T-helper 2 cell (primary cell): ENCODE data around the gene GPR55.
A peak's percentile ranks its signal among the peaks of the same experiment; 100 is the strongest.

Source experiments
- DNase-seq, 5 experiments: peaks; one replicate each; pipeline versions ENCODE4 v3.0.0 to v3.0.0-alpha.2; 2012 to 2022

Gene GPR55

GRCh38 chr2:230879271-230879882 is 45.7 kb downstream of the GPR55 start:
- DNase-seq: no peak

DNA sequence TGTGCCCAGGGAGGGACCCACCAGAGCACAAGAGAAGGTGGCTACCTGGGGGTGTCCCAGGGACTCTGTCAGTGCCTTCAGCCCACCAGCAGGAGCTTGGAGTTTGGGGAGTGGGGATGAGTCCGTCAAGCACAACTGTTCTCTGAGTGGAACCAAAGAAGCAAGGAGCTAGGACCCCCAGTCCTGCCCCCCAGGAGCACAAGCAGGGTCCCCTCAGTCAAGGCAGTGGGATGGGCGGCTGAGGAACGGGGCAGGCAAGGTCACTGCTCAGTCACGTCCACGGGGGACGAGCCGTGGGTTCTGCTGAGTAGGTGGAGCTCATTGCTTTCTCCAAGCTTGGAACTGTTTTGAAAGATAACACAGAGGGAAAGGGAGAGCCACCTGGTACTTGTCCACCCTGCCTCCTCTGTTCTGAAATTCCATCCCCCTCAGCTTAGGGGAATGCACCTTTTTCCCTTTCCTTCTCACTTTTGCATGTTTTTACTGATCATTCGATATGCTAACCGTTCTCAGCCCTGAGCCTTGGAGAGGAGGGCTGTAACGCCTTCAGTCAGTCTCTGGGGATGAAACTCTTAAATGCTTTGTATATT is 46.3 kb downstream of the GPR55 start:
- no peak for DNase-seq

DNA sequence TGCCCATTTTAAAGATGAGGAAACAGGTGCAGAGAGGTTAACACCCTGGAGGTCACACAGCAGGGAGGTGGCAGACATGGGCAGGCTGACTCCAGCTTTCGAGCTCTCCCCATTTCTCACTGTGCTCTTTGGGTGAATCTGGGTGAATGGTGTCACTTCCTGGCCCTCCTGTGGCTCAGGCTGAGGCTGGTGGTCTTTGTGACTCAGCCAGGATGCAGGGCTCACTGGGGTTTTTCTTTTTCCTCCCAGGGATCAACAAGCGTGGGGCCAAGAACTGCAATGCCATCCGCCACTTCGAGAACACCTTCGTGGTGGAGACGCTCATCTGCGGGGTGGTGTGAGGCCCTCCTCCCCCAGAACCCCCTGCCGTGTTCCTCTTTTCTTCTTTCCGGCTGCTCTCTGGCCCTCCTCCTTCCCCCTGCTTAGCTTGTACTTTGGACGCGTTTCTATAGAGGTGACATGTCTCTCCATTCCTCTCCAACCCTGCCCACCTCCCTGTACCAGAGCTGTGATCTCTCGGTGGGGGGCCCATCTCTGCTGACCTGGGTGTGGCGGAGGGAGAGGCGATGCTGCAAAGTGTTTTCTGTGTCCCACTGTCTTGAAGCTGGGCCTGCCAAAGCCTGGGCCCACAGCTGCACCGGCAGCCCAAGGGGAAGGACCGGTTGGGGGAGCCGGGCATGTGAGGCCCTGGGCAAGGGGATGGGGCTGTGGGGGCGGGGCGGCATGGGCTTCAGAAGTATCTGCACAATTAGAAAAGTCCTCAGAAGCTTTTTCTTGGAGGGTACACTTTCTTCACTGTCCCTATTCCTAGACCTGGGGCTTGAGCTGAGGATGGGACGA is 47.1 kb downstream of the GPR55 start:
- peak in 1 of 5 experiments; percentile 89 for DNase-seq

DNA sequence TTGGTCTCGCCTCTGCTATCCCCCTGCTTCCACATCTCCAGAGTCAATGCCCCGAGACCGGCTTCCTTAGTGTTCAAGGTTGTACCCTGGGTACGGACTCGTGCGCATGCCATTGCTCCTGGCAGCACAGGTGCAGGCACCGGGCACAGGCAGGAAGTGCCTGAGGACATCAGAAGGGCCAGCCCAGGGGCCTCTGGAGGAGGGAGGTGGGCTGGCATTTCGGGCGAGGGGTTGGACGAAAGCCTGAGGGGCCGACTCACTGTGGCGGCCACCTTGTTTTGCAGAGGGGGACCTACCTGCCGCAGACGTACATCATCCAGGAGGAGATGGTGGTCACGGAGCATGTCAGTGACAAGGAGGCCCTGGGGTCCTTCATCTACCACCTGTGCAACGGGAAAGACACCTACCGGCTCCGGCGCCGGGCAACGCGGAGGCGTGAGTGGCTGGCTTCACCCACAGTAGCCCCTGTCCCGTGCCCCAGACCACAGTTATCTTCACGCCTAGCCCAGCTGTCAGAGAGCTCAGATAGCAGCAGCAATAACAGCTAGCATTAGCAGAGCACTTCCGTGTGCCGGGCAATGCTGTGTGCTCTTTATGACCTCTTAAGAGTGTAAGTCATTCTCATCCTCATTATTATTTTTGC is 47.8 kb downstream of the GPR55 start:
- no peak for DNase-seq

DNA sequence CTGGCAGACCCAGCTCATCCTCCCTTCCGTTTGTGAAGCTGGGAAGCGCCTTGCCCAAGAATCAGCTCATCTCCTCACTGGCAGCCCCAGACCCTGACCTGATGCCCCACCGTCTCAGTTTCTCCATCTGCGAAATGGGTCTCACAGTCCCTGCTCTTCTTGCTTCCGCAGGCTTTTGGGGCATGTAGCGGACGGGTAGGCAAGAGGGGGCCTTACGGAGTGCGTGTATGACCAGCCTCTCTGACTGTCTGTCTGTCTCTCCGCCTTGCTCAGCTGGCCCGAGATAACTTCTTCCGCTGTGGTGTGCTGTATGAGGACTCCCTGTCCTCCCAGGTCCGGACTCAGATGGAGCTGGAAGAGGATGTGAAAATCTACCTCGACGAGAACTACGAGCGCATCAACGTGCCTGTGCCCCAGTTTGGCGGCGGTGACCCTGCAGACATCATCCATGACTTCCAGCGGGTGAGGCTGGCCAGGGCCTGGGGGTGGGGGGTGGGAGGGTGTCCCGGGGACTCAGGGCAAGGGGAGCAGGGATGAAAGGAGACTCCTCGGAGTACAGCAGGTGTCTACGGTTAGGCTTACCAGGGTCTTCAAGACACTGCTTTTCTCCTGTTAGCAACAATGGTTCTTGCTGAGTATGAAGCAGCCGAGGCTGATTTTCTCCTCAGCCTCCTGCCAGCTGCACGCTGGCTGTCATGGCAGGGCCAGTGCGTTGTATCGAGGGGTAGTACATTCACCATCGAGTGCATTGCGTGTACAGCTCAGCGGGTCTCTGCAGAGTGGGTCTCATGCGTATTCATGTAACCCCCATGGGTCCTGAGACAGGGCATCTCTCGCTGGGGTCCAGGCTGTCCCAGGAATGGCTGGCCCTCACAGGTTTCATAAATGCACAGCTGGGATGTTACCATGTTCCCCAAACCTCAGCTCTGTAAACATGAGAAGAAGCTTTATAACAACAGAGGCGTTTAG is 49.4 kb downstream of the GPR55 start:
- DNase-seq: no peak

DNA sequence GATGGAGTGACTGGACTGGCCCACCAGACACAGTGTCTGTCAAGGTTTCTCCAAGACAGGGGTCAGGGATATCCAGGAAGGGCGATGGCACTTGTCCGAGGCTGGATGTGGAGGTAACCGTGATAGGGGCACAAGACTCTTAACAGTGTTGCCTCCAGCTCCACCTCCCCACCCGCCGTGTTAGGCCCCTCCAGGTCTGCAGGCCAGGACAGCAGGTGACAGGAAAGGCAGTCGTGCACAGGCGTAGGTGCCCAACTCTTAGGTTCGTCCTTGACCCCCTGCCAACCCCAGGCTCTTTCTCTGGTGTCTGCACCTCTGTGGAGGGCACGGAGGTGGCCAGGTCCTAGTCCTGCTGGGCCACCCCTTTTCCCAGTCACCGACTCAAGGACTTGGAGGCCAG is 50.2 kb downstream of the GPR55 start:
- no peak for DNase-seq

GRCh38 chr2:230874456-230874855 is 50.6 kb downstream of the GPR55 start:
- DNase-seq: no peak

DNA sequence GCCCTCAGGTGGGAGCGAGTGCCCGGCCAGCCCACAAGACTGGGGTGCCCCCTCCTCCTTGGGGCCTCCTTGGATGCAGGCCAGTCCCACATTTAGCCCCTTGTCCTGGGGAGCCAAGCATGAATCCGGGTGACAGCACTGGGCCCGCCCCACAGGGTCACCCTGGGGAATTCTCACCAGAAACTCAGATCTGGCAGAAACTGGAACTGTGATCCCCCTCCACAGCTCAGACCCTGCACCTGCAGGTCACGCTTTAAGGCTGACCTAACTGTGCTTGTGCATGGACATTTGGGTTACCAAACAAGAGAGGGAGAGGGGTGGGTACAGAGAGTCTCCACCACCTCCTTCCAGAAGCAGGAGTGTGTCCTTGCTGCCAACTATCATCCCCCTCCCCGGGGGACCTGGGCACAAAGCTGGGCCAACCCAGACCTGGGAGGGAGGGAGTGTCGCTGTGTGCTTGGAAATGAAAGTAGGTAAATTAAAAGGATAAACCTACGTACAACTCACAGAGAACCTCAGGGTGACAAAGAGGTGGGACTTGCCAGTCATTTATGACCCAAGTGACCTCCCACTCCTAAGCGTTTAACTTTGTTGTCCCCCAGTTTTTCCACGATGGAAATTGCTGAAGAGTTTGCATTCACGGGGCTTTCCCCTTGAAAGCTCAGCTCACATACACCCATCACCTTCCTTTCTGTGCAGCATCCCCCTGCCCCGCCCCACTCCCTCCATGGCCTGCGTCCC is 51.2 kb downstream of the GPR55 start:
- no peak for DNase-seq

GRCh38 chr2:230872968-230873660 is 51.9 kb downstream of the GPR55 start:
- DNase-seq: peak in 1 of 5 experiments; percentile 34

DNA sequence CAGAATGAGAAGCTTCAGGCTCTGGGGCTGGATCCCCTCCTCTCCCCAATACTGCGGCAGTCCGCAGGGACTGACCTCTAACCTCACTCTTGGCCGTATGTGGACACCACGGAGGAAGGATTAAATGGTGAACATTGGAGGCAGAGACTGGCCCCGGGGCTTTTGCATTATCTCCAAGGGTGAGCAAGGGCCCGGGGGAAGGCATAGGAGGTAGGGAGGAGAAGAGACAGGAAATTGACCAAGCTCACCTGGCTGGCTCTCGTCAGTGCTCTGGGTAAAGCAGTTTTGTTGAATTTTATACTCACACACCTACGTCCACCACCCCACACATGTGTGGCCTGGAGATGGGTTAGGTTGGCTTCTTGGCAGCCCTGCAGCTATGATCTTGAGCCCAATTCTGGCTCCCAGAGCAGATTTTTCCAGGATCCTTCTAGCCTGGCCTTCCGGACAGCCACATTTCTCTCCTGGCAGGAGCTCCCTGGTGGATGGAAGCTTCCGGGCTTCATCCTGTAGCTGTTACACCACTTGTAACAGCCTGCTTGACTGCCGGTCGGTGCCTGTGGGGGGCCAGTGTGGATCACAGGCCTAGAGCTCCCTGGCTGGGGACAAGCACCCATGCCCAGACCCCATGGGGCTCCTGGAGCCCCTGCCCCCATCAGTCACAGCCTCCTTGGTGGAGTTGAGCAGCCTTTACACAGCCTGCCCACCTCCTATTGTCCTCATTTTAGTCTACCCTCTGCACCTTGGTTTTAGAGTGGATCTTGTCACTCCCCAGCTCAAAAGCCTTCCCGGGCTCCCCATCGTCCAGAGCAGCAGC is 52.7 kb downstream of the GPR55 start:
- DNase-seq: no peak

- DNase-seq: no peak
Observed at GRCh38 chr2:230871361-230872150, 53.5 kb downstream of the GPR55 start.

DNA sequence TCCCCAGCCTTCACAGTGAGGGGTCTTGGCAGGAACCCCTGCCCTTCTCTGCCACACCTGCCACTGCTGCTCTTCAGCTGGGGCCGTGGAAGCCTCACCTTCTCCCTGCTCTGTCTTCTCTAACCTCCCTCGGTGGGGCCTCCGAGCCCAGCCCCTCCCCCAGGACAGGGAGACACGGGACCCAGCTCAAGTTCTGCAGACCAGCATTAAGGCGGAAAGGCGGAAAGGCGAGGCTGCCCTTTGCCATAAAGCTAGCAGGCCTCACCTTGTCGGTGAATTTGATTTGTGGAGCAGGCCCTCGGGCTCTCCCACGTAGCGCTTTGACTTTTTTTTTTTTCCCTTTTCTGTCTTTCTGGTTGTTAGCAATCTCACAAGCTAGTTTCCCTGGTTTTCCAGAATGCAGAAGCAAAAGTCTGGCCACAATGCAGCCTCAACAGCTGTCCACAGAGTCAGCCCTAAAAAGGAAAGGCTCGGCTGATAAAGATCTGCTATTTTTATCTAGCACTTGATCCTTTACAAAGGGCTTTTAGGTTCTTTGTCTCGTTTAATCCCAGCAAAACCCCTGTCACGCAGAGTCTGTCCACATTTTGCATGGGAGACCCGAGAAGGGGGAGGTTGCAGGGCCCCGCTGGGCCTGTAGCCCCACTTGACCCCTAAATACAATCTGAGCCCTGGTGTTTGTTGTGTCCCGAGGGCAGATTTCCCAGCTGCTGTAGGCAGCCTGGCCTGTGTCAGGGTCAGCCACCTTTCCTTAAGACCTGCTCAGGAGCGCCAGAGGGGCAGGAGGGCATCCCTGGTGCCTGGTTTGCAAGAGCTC is 54.3 kb downstream of the GPR55 start:
- no peak for DNase-seq

DNA sequence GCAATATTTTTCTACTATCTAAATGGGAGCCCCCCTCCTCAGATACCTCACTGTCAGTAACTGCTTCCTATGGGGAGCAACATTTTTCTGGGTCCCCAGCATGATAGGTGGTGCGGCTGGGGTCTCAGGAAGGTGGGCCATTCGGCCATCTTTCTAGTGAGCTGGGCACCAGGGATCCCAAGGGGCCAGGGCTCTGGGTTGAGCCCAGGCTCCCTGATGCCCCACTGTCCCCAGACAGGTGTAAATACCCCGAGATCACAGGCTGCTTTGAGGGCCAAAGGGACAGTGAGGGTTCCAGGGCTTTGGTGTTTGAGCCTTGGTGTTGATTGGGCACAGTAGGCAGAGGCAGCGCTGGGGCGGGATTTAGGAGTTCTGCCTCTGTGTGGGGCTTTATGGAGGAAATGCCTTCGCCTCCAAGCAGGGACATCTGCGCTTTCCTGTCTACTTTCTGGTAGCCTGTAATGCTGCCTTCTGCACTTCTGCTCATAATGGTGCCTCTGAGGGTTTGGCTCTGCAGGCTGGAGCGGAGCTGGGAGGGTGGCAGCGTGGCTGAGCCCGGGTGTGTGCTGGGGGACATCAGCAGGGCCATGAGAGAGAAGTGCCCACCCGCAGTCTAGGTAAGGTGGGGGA is 55.0 kb downstream of the GPR55 start:
- DNase-seq: no peak

DNA sequence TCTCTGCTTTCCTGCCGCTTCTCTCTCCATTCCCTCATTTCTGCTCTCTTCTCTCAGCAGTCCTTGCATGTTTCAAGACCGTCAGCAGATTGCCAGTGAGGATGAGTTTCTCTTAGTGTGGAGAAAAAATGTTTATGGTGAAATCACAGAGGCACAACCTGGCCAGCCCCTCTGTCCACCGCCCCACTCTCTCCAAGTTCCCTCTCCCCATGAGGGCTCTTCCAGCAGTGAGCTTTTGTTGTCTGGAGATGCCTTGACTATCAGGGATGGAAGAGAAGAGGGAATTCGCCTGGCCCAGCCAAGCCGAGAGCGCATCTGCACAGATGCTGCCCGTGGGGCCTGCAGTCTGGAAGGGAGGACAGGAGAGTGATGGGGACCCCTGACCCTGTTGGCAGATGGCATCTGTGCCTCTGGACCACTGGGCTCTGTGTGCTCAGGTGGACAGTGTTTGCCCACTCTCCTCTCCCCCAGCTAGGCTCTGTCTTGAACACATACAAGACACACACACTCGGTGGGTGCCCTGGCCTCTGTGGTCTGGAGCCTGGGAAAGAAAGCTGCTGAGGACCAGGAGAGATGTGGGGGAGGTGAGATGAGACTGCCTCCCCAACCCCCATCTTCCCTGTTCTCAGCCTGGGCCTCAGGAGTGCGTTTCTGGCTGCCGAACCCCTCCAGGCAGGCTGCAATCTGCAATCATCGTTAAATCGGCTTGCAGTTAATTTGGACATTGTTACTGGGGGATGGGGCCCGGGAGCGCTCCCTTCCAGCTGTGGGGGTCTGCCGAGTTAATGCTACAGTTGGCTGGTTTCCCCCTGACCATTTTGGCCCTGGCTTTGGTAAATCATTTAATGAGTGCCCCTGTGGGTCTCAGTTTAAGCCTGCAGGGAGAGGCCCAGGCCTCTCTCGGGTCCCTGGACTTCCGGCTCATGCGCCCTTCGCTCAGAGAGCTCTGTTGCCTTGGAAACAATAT is 55.8 kb downstream of the GPR55 start:
- no peak for DNase-seq

DNA sequence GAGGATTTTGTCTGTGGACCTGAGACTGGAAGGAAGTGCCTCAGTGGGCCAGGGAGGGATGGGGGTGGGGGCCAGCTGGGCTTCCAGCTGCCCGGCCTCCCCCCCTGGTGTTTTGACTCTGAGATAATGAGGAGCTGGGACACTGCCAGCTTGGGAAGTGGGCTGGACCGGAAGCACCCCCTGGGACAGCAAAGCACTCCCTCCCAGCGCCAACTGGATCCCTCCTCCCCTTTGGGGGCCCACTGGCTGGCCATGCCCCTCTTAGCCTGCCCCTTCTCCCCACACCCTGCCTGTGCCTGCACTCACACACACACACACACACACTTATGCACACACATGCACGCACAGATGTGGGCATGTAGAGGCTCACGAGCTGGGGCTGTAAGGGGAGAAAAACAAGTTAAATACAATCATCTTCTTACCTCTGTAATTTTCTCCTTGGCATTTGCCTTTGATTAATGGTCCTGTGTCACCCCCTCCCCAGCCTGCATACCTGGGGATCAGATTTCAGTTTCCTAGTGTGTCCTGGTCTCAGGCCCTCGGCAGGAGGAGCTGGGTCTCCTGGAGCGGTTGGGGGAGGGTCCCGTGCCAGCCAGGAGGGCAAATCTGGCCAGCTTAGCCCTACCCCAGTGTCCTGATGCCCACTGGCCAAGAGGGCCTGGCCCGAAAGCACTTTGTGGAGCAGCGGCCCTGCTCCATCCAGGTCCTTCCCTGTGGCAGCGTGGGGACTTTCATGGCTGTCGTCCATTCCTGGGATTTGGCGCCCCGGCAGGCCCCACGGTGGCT is 56.7 kb downstream of the GPR55 start:
- DNase-seq: no peak
